ENCODE results near the gene TMEM147.

DNA sequence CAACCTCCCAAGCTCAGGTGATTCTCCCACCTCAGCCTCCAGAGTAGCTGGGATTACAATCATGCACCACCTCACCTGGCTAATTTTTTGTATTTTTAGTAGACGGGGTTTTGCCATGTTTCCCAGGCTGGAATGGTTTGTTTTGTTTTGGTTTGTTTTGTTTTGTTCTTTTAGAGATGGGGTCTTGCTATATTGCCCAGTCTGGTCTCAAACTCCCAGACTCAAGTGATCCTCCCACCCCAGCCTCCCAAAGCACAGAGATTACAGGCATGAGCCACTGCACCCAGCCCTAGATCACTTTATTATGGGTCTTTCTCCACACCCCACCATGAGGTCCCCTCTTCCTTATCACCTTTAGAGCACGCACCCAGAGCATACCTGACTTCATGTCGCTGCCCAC is 47.2 kb upstream of the TMEM147 start:
- TF ChIP-seq, protein P1, sequence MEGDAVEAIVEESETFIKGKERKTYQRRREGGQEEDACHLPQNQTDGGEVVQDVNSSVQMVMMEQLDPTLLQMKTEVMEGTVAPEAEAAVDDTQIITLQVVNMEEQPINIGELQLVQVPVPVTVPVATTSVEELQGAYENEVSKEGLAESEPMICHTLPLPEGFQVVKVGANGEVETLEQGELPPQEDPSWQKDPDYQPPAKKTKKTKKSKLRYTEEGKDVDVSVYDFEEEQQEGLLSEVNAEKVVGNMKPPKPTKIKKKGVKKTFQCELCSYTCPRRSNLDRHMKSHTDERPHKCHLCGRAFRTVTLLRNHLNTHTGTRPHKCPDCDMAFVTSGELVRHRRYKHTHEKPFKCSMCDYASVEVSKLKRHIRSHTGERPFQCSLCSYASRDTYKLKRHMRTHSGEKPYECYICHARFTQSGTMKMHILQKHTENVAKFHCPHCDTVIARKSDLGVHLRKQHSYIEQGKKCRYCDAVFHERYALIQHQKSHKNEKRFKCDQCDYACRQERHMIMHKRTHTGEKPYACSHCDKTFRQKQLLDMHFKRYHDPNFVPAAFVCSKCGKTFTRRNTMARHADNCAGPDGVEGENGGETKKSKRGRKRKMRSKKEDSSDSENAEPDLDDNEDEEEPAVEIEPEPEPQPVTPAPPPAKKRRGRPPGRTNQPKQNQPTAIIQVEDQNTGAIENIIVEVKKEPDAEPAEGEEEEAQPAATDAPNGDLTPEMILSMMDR (IDR thresholded peaks at IDR 0.05): no peak
- TF ChIP-seq POLR2A (IDR thresholded peaks at IDR 0.05; ENCODE audit: low read depth) (no peak), EP300 (IDR thresholded peaks at IDR 0.05) (no peak)
